ENCODE results near the gene RTP2. TPM values are rescaled to one million over a fixed set of nuclear protein-coding genes. Genes with fewer than 3 reads are reported as not detected.

The RTP2 gene
- total RNA-seq, 1 donor from 2014 or later = not detected

GRCh38 chr3:187665764-187666402, 36.5 kb downstream of the RTP2 start:
- TF ChIP-seq, protein P1, sequence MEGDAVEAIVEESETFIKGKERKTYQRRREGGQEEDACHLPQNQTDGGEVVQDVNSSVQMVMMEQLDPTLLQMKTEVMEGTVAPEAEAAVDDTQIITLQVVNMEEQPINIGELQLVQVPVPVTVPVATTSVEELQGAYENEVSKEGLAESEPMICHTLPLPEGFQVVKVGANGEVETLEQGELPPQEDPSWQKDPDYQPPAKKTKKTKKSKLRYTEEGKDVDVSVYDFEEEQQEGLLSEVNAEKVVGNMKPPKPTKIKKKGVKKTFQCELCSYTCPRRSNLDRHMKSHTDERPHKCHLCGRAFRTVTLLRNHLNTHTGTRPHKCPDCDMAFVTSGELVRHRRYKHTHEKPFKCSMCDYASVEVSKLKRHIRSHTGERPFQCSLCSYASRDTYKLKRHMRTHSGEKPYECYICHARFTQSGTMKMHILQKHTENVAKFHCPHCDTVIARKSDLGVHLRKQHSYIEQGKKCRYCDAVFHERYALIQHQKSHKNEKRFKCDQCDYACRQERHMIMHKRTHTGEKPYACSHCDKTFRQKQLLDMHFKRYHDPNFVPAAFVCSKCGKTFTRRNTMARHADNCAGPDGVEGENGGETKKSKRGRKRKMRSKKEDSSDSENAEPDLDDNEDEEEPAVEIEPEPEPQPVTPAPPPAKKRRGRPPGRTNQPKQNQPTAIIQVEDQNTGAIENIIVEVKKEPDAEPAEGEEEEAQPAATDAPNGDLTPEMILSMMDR (IDR thresholded peaks at IDR 0.05) = no peak
- intact Hi-C loops (cut with DNase I) = no loop called here
- no peak for DNase-seq (ENCODE audit: low spot score in 2 of 2)

GRCh38 chr3:187665010-187665409, 37.3 kb downstream of the RTP2 start:
- Histone ChIP-seq H3K9me3 (no peaks in the 10 kb centered on the region), H3K4me1 (no peaks in the 10 kb centered on the region), H3K27me3 (no peaks in the 10 kb centered on the region), H3K27ac (no peak overlapping the region), H3K36me3 (no peaks in the 10 kb centered on the region), H3K4me3 (no peak overlapping the region)
- intact Hi-C loops (cut with DNase I) = no loop called here
- no peak for DNase-seq (ENCODE audit: low spot score in 2 of 2)
- TF ChIP-seq, protein P1 (IDR thresholded peaks at IDR 0.05) = no peak

More at GRCh38 chr3:187665764-187666402, 36.5 kb downstream of the RTP2 start:
- no peaks in the 10 kb centered on the region for H3K36me3 ChIP-seq
- H3K9me3 ChIP-seq = no peaks in the 10 kb centered on the region
- no peak overlapping the region for H3K27ac ChIP-seq
- no peaks in the 10 kb centered on the region for H3K4me1 ChIP-seq
- no peaks in the 10 kb centered on the region for H3K27me3 ChIP-seq
- no peak overlapping the region for H3K4me3 ChIP-seq

- no peaks in the 10 kb centered on the region for H3K9me3 ChIP-seq
- TF ChIP-seq, protein P1 (IDR thresholded peaks at IDR 0.05) = no peak
- H3K27me3 ChIP-seq = no peaks in the 10 kb centered on the region
- H3K27ac ChIP-seq = no peak overlapping the region
- no peak for DNase-seq (ENCODE audit: low spot score in 2 of 2)
- no peaks in the 10 kb centered on the region for H3K4me1 ChIP-seq
- intact Hi-C loops (cut with DNase I) = no loop called here
- no peak overlapping the region for H3K4me3 ChIP-seq
- H3K36me3 ChIP-seq = no peaks in the 10 kb centered on the region
These were observed 39.4 kb downstream of the RTP2 start for GRCh38 chr3:187662848-187663409.

DNA sequence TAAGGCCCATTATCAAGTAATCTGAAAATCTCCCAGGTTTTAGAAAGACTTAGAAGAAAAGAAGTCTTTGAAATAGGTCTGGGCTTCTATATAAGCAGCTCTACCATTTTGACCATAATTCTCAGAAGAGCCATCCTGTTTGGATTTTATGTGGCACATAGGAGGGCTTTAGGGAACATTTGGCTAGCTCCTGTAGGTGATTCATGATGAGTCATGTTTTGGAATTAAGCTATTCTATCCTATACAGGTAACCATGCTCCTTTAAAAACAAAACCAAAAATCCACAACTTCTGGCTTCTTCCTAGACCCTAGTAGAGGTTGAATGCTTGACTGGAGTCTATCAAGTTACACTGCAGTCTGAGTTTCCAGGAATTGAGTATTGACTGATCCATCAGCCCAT, 41.1 kb downstream of the RTP2 start:
- no peaks in the 10 kb centered on the region for H3K4me1 ChIP-seq
- intact Hi-C loops (cut with DNase I) = no loop called here
- DNase-seq (ENCODE audit: low spot score in 2 of 2) = no peak
- H3K27ac ChIP-seq = no peak overlapping the region
- H3K27me3 ChIP-seq = no peaks in the 10 kb centered on the region
- no peaks in the 10 kb centered on the region for H3K9me3 ChIP-seq
- TF ChIP-seq, protein P1 (IDR thresholded peaks at IDR 0.05) = no peak
- H3K4me3 ChIP-seq = no peak overlapping the region
- H3K36me3 ChIP-seq = no peaks in the 10 kb centered on the region

GRCh38 chr3:187651282-187651681, 51.1 kb downstream of the RTP2 start:
- no peak for DNase-seq (ENCODE audit: low spot score in 2 of 2)
- H3K9me3 ChIP-seq = no peaks in the 10 kb centered on the region
- no peak overlapping the region for H3K27ac ChIP-seq
- intact Hi-C loops (cut with DNase I) = no loop called here
- no peak overlapping the region for H3K4me3 ChIP-seq
- TF ChIP-seq, protein P1 (IDR thresholded peaks at IDR 0.05) = no peak
- H3K4me1 ChIP-seq = no peaks in the 10 kb centered on the region
- H3K27me3 ChIP-seq = no peaks in the 10 kb centered on the region
- H3K36me3 ChIP-seq = no peaks in the 10 kb centered on the region

Other genes starting within 250 kb of the RTP2 start
- not detected for gene SST, start 32.2 kb downstream of the RTP2 start, total RNA-seq
- gene BCL6, start 42.9 kb upstream of the RTP2 start, total RNA-seq = 97.9 TPM